Astrocyte (in vitro differentiated cells and primary cell): Measurements from ENCODE around the gene TARBP2. TPM values are rescaled to one million over a fixed set of nuclear protein-coding genes. Genes with fewer than 3 reads are reported as not detected.

Experiments
- DNase-seq: peaks from one replicate; pipeline ENCODE4 v3.0.0-alpha.2; 2010; ENCODE audit warnings: low read depth
- FAIRE-seq: peaks from 2 replicates; lab custom pipeline; 2011; peaks lifted over from hg19 to GRCh38; lab: Jason Lieb, UNC
- H2AFZ ChIP-seq: 2 replicates; pipeline ENCODE4 v1.6.0; 2012; ENCODE audit warnings: low read depth, low read length, inconsistent platforms
- H3K27ac ChIP-seq: 2 replicates; pipeline ENCODE4 v1.5.1; 2011; ENCODE audit warnings: low read depth, low read length, inconsistent platforms
- H3K27me3 ChIP-seq: 2 replicates; pipeline ENCODE4 v1.6.0; 2011; ENCODE audit warnings: low read length, inconsistent platforms; ENCODE audit not compliant: insufficient read depth
- H3K36me3 ChIP-seq: 2 replicates; pipeline ENCODE4 v1.5.1; 2011; ENCODE audit warnings: low read length, inconsistent platforms; ENCODE audit not compliant: insufficient read depth
- H3K4me1 ChIP-seq: 2 replicates; pipeline ENCODE4 v1.5.1; 2011; ENCODE audit warnings: low read length, inconsistent platforms; ENCODE audit not compliant: insufficient read depth
- H3K4me2 ChIP-seq: 2 replicates; pipeline ENCODE4 v1.6.0; 2012; ENCODE audit warnings: low read length, inconsistent platforms
- H3K4me3 ChIP-seq: 2 replicates; pipeline ENCODE4 v1.5.1; 2011; ENCODE audit warnings: low read depth, mild to moderate bottlenecking, low read length, inconsistent platforms; ENCODE audit not compliant: insufficient read depth
- H3K79me2 ChIP-seq: 2 replicates; pipeline ENCODE4 v1.6.0; 2012; ENCODE audit warnings: mild to moderate bottlenecking, low read length, inconsistent platforms; ENCODE audit not compliant: insufficient read depth
- H3K9ac ChIP-seq: 2 replicates; pipeline ENCODE4 v1.6.0; 2012; ENCODE audit warnings: mild to moderate bottlenecking, low read length, inconsistent platforms
- H3K9me3 ChIP-seq: 2 replicates; pipeline ENCODE4 v1.5.1; 2012; ENCODE audit warnings: low read depth, mild to moderate bottlenecking, low read length, inconsistent platforms; ENCODE audit not compliant: insufficient read depth
- H4K20me1 ChIP-seq: 2 replicates; pipeline ENCODE4 v1.6.0; 2012; ENCODE audit warnings: low read length, inconsistent platforms; ENCODE audit not compliant: insufficient read depth
- H3K27ac Mint-ChIP-seq: one replicate; pipeline ENCODE4 v1.8.0; 2021; ENCODE audit warnings: mild to moderate bottlenecking, mixed read lengths; ENCODE audit not compliant: unreplicated experiment
- H3K27me3 Mint-ChIP-seq: one replicate; pipeline ENCODE4 v1.8.0; 2021; ENCODE audit warnings: low read depth, mixed read lengths; ENCODE audit not compliant: unreplicated experiment
- H3K36me3 Mint-ChIP-seq: one replicate; pipeline ENCODE4 v1.8.0; 2021; ENCODE audit warnings: low read depth, mixed read lengths; ENCODE audit not compliant: unreplicated experiment
- H3K4me1 Mint-ChIP-seq: one replicate; pipeline ENCODE4 v1.8.0; 2021; ENCODE audit warnings: low read depth, mixed read lengths; ENCODE audit not compliant: unreplicated experiment
- H3K4me3 Mint-ChIP-seq: one replicate; pipeline ENCODE4 v1.8.0; 2021; ENCODE audit warnings: mild to moderate bottlenecking, moderate library complexity, mixed read lengths; ENCODE audit not compliant: unreplicated experiment
- H3K9me3 Mint-ChIP-seq: one replicate; pipeline ENCODE4 v1.8.0; 2021; ENCODE audit warnings: mild to moderate bottlenecking, mixed read lengths; ENCODE audit not compliant: unreplicated experiment
- EZH2 ChIP-seq: IDR thresholded peaks from 2 replicates; pipeline ENCODE4 v1.6.1; 2012; ENCODE audit warnings: mild to moderate bottlenecking, low read length, inconsistent platforms; ENCODE audit not compliant: insufficient read depth
- total RNA-seq: library from RNA; stranded (reverse); gene quantifications from 2 replicates; pipeline ENCODE4 v1.2.1, GENCODE V29; 2021
- TF ChIP-seq, protein P1 (sequence below): IDR thresholded peaks from 2 replicates; pipeline ENCODE4 v1.5.1; 2011; ENCODE audit warnings: low read depth, mild to moderate bottlenecking, inconsistent platforms, low read length, moderate library complexity; ENCODE audit not compliant: insufficient read depth

The TARBP2 gene
- total RNA-seq, 1 donor from 2014 or later, result 51.1 TPM

DNA sequence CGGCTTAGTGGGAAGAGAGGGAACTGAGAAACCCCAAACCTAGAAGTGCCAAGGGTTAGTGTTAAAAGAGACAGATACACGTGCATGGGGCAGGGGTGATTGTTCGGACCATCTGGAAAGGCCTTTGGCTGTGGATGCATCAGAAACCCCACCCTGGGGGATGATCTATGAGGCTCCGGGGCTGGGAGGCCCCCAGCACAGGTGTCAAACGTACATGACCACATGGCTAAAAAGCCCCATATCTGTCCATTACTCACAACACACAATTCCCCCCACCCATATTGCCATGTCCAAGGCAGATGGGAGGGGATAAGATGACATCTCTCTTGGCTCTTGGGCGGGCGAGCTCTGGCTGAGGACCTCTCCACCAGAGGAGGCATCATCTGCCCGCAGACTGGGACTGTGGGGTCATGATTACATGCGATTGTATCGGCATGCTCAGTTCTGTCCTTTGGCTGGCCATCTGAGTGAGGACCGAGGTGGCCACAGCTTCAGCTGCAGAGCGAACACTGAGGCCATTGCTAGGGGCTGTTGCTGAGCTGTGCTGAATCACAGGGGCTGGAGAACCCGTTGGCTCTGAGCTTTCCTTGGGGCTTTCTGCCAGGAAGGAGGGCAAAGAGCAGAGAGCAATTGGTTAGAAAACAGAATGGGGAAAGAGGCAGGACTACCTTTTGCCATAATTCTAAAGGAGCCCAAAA, 15.8 kb downstream of the TARBP2 start:
- H3K36me3 Mint-ChIP-seq, result peaks cover 20% of the 10 kb centered on the region
- peaks cover 2% of the 10 kb centered on the region for H3K4me1 Mint-ChIP-seq
- no peak for DNase-seq
- no peak overlapping the region for H3K4me3 Mint-ChIP-seq
- no peak for FAIRE-seq
- Histone ChIP-seq H3K4me2 (no peak overlapping the region), H3K79me2 (no peaks in the 10 kb centered on the region), H3K27me3 (no peaks in the 10 kb centered on the region), H3K9me3 (no peaks in the 10 kb centered on the region), H3K4me1 (no peaks in the 10 kb centered on the region), H2AFZ (no peak overlapping the region), H4K20me1 (no peaks in the 10 kb centered on the region), H3K4me3 (no peak overlapping the region), H3K36me3 (peaks cover 57% of the 10 kb centered on the region), H3K27ac (no peak overlapping the region), H3K9ac (no peak overlapping the region)
- TF ChIP-seq, protein P1, sequence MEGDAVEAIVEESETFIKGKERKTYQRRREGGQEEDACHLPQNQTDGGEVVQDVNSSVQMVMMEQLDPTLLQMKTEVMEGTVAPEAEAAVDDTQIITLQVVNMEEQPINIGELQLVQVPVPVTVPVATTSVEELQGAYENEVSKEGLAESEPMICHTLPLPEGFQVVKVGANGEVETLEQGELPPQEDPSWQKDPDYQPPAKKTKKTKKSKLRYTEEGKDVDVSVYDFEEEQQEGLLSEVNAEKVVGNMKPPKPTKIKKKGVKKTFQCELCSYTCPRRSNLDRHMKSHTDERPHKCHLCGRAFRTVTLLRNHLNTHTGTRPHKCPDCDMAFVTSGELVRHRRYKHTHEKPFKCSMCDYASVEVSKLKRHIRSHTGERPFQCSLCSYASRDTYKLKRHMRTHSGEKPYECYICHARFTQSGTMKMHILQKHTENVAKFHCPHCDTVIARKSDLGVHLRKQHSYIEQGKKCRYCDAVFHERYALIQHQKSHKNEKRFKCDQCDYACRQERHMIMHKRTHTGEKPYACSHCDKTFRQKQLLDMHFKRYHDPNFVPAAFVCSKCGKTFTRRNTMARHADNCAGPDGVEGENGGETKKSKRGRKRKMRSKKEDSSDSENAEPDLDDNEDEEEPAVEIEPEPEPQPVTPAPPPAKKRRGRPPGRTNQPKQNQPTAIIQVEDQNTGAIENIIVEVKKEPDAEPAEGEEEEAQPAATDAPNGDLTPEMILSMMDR, result no peak
- TF ChIP-seq EZH2, result no peak
- no peak overlapping the region for H3K27ac Mint-ChIP-seq
- H3K27me3 Mint-ChIP-seq, result no peaks in the 10 kb centered on the region
- H3K9me3 Mint-ChIP-seq, result no peaks in the 10 kb centered on the region

DNA sequence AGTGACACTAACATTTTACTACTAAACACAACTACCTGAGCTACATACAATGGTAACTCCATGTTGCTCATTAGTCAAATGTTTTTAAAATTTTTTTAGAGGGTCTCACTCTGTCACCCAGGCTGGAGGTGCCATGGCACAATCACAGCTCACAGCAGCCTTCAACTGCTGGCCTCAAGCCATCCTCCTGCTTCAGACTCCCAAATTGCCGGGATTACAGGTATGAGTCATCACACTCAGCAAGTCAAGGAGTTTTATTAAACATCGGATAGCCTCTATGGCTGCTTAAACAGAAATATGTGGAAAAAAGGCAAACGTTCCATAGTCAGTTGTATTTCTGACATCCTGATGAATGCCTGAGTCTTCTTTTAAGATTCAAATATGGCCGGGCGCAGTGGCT, 17.3 kb downstream of the TARBP2 start:
- Histone ChIP-seq H3K27me3 (no peaks in the 10 kb centered on the region), H3K9ac (no peak overlapping the region), H4K20me1 (no peaks in the 10 kb centered on the region), H3K36me3 (peaks cover 53% of the 10 kb centered on the region), H3K4me3 (no peak overlapping the region), H3K27ac (no peak overlapping the region), H2AFZ (no peak overlapping the region), H3K79me2 (no peaks in the 10 kb centered on the region), H3K9me3 (no peaks in the 10 kb centered on the region), H3K4me2 (no peak overlapping the region), H3K4me1 (no peaks in the 10 kb centered on the region)
- FAIRE-seq (no peak), DNase-seq (no peak)
- H3K9me3 Mint-ChIP-seq, result no peaks in the 10 kb centered on the region
- H3K27ac Mint-ChIP-seq, result no peak overlapping the region
- H3K4me3 Mint-ChIP-seq, result no peak overlapping the region
- no peaks in the 10 kb centered on the region for H3K4me1 Mint-ChIP-seq
- no peak for TF ChIP-seq EZH2
- TF ChIP-seq, protein P1, result no peak
- peaks cover 25% of the 10 kb centered on the region for H3K36me3 Mint-ChIP-seq
- H3K27me3 Mint-ChIP-seq, result no peaks in the 10 kb centered on the region

DNA sequence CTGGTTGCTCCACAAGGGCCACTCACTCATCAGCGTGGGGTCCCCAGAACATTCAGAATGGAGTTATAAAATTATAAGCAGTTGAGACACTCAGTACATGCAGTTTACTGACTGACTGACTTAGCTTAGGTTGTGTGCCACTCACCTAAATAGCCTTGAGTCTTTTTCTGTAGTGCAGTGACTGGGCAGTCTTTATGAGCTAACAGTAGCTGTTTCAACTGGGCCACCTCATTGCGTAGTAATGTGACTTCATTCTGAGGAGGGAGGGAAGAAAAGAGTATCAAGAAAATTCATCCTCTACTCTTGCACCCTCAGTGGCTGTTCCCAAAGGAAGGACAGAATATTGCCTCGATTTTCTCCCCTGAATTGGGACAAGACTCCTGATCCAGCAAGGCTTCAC, 22.0 kb downstream of the TARBP2 start:
- Histone ChIP-seq H2AFZ (no peak overlapping the region), H3K4me3 (no peak overlapping the region), H3K9ac (no peak overlapping the region), H3K79me2 (no peaks in the 10 kb centered on the region), H3K4me1 (no peaks in the 10 kb centered on the region), H4K20me1 (no peaks in the 10 kb centered on the region), H3K36me3 (peaks cover 32% of the 10 kb centered on the region), H3K27me3 (no peaks in the 10 kb centered on the region), H3K9me3 (no peaks in the 10 kb centered on the region), H3K27ac (no peak overlapping the region), H3K4me2 (no peak overlapping the region)
- H3K27ac Mint-ChIP-seq, result no peak overlapping the region
- TF ChIP-seq, protein P1, result no peak
- no peak for TF ChIP-seq EZH2
- DNase-seq, result no peak
- H3K36me3 Mint-ChIP-seq, result peaks cover 21% of the 10 kb centered on the region
- no peaks in the 10 kb centered on the region for H3K9me3 Mint-ChIP-seq
- FAIRE-seq, result no peak
- H3K4me1 Mint-ChIP-seq, result no peaks in the 10 kb centered on the region
- no peak overlapping the region for H3K4me3 Mint-ChIP-seq
- no peaks in the 10 kb centered on the region for H3K27me3 Mint-ChIP-seq
